Erythroblast (primary cell): Measurements from ENCODE around the gene SPTLC2.

ENCODE experiments used
- GATA1 ChIP-seq: IDR thresholded peaks from 2 replicates; pipeline ENCODE4 v1.6.1; 2011; ENCODE audit warnings: low read depth, mild to moderate bottlenecking, control low read depth, low read length, moderate library complexity
- POLR2A ChIP-seq: IDR thresholded peaks from 2 replicates; pipeline ENCODE4 v1.6.1; 2011; ENCODE audit warnings: mild to moderate bottlenecking, low read length

GRCh38 chr14:77475432-77476115 is 140.9 kb downstream of the SPTLC2 start:
- TF ChIP-seq POLR2A (no peak), GATA1 (no peak)
